GM19452 (cell line): ENCODE results near the gene TCHP.
"Not testable (repeated sequence)": the region's sequence is repeated elsewhere in the genome, so short reads cannot be mapped to it uniquely, and the experiment has no call there.

ENCODE experiments used
- ATAC-seq: cut with Tn5 transposase; IDR thresholded peaks from one replicate; pipeline ENCODE4 v1.9.1; 2021; ENCODE audit not compliant: unreplicated experiment

Gene TCHP

GRCh38 chr12:109879351-109880042 lies 20.6 kb upstream of the TCHP start:
- no peak for ATAC-seq

- ATAC-seq, result peak; percentile 88
These were observed 19.8 kb upstream of the TCHP start, which contains the start of gene GLTP for GRCh38 chr12:109880043-109880931. TSS of gene GLTP (minus strand) at chr12:109880541. CDS start at chr12:109880374, 167 bp downstream.

- no peak for ATAC-seq
These were observed 19.1 kb upstream of the TCHP start for GRCh38 chr12:109880938-109881337.

GRCh38 chr12:109881752-109882151 lies 18.3 kb upstream of the TCHP start:
- ATAC-seq, result no peak

- ATAC-seq, result no peak
These were observed 16.6 kb upstream of the TCHP start for GRCh38 chr12:109883461-109883860.

GRCh38 chr12:109885616-109886015 lies 14.5 kb upstream of the TCHP start:
- no peak for ATAC-seq

GRCh38 chr12:109888179-109889020 lies 11.7 kb upstream of the TCHP start:
- peak; percentile 55 for ATAC-seq

- ATAC-seq, result no peak
These were observed 9.4 kb upstream of the TCHP start for GRCh38 chr12:109890620-109891170.

GRCh38 chr12:109891731-109892130 lies 8.3 kb upstream of the TCHP start:
- not testable (repeated sequence) for ATAC-seq

- ATAC-seq, result no peak
These were observed 7.8 kb upstream of the TCHP start for GRCh38 chr12:109892165-109892715.

GRCh38 chr12:109892748-109893147 lies 7.3 kb upstream of the TCHP start:
- peak; percentile 52 for ATAC-seq

- no peak for ATAC-seq
These were observed 6.6 kb upstream of the TCHP start for GRCh38 chr12:109893261-109893995.

GRCh38 chr12:109894939-109895338 lies 5.1 kb upstream of the TCHP start:
- ATAC-seq, result no peak

GRCh38 chr12:109896188-109896587 lies 3.9 kb upstream of the TCHP start:
- ATAC-seq, result no peak

GRCh38 chr12:109897029-109897428 lies 3.0 kb upstream of the TCHP start:
- no peak for ATAC-seq

GRCh38 chr12:109899345-109899744 lies 729 bp upstream of the TCHP start:
- not testable (repeated sequence) for ATAC-seq

GRCh38 chr12:109900752-109901580 lies 892 bp downstream of the TCHP start:
- ATAC-seq, result no peak

- ATAC-seq, result no peak
These were observed 2.9 kb downstream of the TCHP start for GRCh38 chr12:109902891-109903418.

- no peak for ATAC-seq
These were observed 5.2 kb downstream of the TCHP start for GRCh38 chr12:109905301-109905700.
